T-helper 9 cell (primary cell): ENCODE data around the gene RTKN2.
A peak's percentile ranks its signal among the peaks of the same experiment; 100 is the strongest.
"Not testable (repeated sequence)": the region's sequence is repeated elsewhere in the genome, so short reads cannot be mapped to it uniquely, and the experiment has no call there.

Experiments
- DNase-seq: peaks from one replicate; pipeline ENCODE4 v3.0.0-alpha.2; 2020

Gene RTKN2

GRCh38 chr10:62259456-62259855, 9.2 kb downstream of the RTKN2 start:
- DNase-seq = no peak

DNA sequence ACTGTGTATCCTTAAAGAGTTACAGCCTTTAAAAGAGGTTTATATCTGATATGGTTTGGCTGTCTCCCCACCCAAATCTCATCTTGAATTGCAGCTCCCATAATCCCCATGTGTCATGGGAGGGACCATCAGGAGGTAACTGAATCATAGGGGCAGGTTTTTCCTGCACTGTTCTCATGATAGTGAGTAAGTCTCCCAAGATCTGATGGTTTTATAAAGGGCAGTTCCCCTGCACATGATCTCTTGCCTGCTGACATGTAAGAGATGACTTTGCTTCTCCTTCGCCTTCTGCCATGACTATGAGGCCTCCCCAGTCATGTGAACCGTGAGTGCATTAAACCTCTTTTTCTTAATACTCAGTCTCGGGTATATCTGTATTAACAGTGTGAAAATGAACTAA, 9.7 kb downstream of the RTKN2 start:
- DNase-seq = no peak

- no peak for DNase-seq
Measured at GRCh38 chr10:62253704-62254103, 14.9 kb downstream of the RTKN2 start.

GRCh38 chr10:62252051-62252450, 16.6 kb downstream of the RTKN2 start:
- DNase-seq = no peak

DNA sequence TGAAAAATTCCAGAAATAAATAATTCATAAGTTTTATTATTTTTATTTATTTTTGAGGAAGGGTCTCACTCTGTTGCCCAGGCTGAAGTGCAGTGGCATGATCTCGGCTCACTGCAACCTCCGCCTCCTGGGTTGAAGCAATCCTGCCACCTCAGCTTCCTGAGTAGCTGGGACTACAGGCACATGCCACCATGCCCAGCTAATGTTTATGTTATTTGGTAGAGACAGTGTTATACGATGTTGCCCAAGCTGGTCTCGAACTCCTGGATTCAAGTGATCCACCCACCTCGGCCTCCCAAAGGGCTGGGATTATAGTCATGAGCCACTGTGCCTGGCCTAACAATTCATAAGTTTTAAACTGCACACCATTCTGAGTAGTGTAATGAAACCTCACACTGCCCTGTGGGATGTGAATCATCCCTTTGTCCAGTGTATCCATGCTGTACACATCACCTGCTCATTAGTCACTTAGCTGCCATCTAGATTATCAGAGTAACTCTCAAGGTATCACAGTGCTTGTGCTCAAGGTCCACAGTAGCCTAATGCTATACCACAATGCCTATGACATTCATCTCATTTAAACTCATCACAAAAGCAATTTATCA, 17.9 kb downstream of the RTKN2 start:
- DNase-seq = no peak

- DNase-seq = no peak
Measured at GRCh38 chr10:62249957-62250356, 18.7 kb downstream of the RTKN2 start.

DNA sequence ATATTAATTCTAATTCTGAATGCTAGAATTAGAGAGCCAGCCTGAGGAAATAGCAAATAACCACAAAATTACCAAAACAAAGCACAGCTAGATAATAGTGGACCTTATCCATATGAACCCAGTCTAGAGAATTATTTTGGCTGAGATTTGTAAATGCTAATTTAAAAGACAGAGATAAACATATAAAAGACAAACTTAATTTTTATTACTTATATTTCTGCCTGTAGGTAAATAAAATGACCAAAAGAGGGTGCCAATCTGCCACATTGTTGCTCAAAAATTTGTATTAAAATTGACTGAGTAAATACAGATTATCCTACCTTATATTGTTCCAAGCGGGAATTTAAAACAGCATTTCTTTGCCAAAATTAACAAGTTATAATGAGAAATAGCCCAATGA, 20.2 kb downstream of the RTKN2 start:
- DNase-seq = no peak

DNA sequence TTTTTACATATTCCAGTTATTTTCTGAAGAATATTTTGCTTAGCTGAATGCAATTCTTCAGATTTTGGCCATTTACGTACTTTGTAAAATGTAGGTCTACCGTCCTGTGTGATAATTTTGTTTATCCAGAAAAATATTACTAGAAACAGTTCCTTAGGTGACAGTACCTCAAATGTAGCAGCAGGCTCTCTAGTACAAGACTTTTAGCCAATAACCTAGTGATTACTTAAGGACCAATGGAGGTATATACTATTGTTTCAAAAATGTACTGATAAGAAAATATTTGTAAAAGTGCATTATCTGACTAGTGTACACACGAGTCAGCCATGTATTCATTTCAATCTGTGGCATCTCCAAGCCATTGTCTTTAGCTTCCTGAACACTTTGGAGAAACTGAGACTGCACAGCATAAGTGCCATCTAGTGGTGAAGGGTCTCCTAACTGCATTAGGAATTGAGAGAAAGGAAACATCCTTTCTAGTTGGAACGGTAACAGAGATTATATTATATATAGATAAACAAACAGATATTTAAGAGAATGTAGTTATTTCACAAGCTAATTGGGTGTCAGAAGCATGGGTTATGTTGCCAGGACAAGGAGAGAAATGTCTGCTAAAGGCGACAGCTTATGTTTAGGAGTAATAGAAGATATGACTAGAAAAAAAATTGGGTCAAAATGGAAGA, 23.7 kb downstream of the RTKN2 start:
- DNase-seq = peak; percentile 7

GRCh38 chr10:62244088-62244487, 24.6 kb downstream of the RTKN2 start:
- DNase-seq = no peak

GRCh38 chr10:62243647-62243997, 25.0 kb downstream of the RTKN2 start:
- DNase-seq = no peak

- DNase-seq = not testable (repeated sequence)
Measured at GRCh38 chr10:62242965-62243646, 25.5 kb downstream of the RTKN2 start.

GRCh38 chr10:62241521-62241920, 27.1 kb downstream of the RTKN2 start:
- DNase-seq = not testable (repeated sequence)

GRCh38 chr10:62239994-62240393, 28.6 kb downstream of the RTKN2 start:
- DNase-seq = no peak

GRCh38 chr10:62238880-62239279, 29.8 kb downstream of the RTKN2 start:
- DNase-seq = no peak

DNA sequence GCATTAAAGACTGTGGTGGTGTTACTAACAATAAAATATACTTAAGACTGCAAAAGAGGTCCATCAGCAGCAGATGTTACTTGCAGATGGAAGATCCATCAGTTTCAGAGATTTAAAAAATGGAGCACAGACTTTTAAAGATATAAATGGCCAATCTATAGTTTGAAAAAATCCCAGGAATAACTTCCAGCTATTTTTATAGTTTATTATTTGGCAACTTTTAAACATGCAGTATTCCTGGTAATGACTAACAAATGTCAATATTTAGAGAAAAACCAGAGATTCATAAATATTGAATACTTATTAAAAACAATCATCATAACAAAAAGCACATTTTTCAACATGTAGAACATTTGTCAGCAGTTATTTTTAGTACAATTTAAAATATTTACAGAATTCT, 30.7 kb downstream of the RTKN2 start:
- DNase-seq = no peak

DNA sequence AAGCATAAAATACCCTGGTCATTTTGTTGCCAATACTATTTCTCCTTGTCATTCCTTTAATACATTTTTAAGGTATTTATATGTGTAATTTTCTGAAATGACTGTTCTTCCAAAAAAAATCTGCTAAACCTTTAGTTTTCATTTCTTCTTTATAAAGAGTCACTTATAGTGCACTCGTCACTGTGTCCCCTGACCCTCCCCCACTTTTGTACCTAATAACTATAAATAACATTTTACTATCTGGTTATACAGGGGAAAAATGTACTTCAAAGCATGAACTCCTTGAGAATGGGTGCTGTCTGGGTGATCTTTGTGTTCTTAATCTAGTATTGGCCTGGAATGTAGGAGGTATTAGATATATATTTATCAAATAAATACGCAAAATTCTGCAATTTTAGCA, 31.1 kb downstream of the RTKN2 start:
- DNase-seq = no peak

DNA sequence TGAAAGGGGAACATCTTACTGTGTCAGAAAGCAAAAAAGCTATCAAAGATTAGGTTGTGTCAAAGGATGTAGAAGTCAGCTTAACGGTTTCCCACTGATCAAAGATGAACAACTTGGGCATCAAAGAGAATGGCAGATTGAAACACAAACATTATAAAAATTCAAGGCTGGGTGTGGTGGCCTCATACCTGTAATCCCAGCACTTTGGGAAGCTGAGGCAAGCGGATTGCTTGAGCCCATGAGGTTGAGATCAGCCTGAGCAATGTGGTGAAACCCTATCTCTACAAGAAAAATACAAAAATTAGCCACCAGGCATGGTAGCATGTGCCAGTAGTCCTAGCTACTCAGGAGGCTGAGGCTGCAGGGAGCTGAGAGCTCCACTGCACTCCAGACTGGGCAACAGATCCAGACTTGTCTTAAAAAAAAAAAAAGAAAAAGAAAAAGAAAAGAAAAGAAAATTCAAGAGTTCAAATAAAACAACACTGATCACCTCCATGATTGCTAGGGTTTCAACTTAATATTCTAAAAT, 34.5 kb downstream of the RTKN2 start:
- no peak for DNase-seq

GRCh38 chr10:62233356-62234076, 35.1 kb downstream of the RTKN2 start:
- DNase-seq = no peak

- DNase-seq = no peak
Measured at GRCh38 chr10:62231805-62232204, 36.8 kb downstream of the RTKN2 start.

DNA sequence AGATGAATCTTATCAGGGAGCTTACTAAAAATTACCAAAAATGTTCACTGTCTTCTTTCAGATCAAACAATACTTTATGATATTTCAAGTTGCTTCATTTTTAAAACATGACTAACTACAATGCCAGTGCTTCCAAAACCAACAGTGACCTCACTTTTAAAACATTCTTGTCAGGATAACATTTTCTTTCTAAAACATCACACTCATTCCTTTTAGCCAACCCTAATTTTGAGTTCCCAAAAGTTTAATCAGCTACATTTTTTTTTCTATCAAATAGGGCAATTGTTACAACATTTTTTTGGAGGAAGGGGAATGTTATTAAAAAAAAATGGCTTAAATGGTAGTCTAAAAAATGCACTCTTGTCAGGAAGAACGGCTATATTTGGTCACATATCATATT, 37.3 kb downstream of the RTKN2 start:
- DNase-seq = no peak

DNA sequence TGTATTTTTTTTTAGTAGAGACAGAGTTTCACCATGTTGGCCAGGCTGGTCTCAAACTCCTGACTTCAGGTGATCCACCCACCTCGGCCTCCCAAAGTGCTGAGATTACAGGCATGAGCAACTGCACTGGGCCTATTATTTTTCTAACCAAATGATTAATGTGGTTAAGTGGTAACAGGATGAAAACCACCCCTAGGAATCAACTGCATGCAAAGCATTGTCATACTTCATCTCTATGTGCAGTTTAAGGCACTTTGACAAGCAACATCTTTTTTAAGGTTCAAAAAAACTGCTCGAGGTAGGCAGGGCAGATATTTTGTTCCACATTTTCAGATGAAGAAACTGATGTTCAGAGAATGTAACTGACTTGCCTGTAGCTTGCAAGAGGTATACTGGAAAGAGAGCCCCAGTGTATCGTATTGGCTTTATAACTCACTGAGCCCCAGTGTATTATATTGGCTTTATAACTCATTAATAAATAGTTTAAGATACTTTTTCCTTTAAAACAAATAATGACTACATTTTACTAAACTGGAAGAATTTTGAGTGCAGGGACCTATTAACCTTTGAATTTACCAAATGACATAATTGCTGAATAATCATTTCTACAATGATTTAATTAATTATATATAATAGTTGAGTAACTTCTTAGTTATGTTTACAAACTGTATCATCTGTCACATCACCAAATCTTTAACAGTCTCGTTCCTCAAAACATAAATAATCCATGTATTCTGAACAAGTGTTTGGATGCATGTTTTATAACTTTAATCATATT, 38.1 kb downstream of the RTKN2 start:
- no peak for DNase-seq

- DNase-seq = no peak
Measured at GRCh38 chr10:62225362-62225761, 43.3 kb downstream of the RTKN2 start.

DNA sequence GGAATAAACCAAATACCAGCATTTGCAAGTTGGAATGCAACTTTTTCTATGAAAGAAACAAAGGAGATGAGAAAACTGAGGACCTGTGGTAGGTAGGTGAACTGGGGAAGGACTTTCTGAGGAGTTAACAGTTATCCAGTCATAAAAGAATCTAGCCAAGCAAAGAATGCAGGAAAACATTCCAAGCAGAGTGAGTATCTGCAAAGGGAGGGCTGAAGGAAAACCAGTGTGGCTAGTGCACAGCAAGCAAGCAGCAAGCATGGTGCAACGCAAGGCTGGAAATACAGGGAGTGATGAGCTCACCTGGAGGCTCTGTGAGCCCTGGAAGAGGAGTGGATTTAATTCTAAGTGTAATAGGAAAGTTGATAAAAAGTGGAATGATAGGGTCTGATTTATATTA, 44.0 kb downstream of the RTKN2 start:
- DNase-seq = no peak
